HG03354 (cell line): ENCODE measurements around the gene R3HDM1.

ENCODE experiments used
- ATAC-seq: cut with Tn5 transposase; IDR thresholded peaks from one replicate; pipeline ENCODE4 v1.9.1; 2021; ENCODE audit warnings: mild to moderate bottlenecking; ENCODE audit not compliant: unreplicated experiment, poor library complexity, severe bottlenecking

R3HDM1 gene

GRCh38 chr2:135768863-135769262 is 237.6 kb downstream of the R3HDM1 start:
- ATAC-seq, result no peak

GRCh38 chr2:135773319-135773718 is 242.0 kb downstream of the R3HDM1 start:
- ATAC-seq, result no peak

- no peak for ATAC-seq
These were observed 242.6 kb downstream of the R3HDM1 start for GRCh38 chr2:135773917-135774316.
